HepG2 (cell line): Measurements from ENCODE around the gene UST. TPM values are rescaled to one million over a fixed set of nuclear protein-coding genes. Genes with fewer than 3 reads are reported as not detected.

Source experiments
- ATF7 ChIP-seq, 2 experiments: fragments of 450-650 bp in 1 of 2; sonication (generic) in 1 of 2; formaldehyde crosslinking in 1 of 2; IDR thresholded peaks; 2 replicates each; pipeline versions ENCODE4 v1.4.0 to v1.6.1; 2016 to 2020; ENCODE audit warnings: antibody characterized with exemption in 1 of 2, mild to moderate bottlenecking in 1 of 2, missing genetic modification reagents in 1 of 2
- NRL ChIP-seq: sonication (generic); formaldehyde crosslinking; IDR thresholded peaks from 2 replicates; pipeline ENCODE4 v1.5.0; 2020; ENCODE audit warnings: missing genetic modification reagents, mild to moderate bottlenecking, moderate library complexity, borderline replicate concordance
- ZBTB38 ChIP-seq: sonication (generic); formaldehyde crosslinking; IDR thresholded peaks from 2 replicates; pipeline ENCODE4 v1.5.1; 2020; ENCODE audit warnings: mild to moderate bottlenecking, missing genetic modification reagents
- ZFY ChIP-seq: sonication (generic); formaldehyde crosslinking; IDR thresholded peaks from 2 replicates; pipeline ENCODE4 v1.4.0; 2020; ENCODE audit warnings: missing genetic modification reagents
- ZFYVE20 ChIP-seq: sonication (generic); formaldehyde crosslinking; IDR thresholded peaks from 2 replicates; pipeline ENCODE4 v1.8.0; 2023; ENCODE audit warnings: low read depth, mild to moderate bottlenecking, moderate library complexity, missing genetic modification reagents, borderline replicate concordance
- ZKSCAN1 ChIP-seq: fragments of 150-350 bp; IDR thresholded peaks from 2 replicates; pipeline ENCODE4 v1.6.1; 2014; ENCODE audit warnings: low read length
- ZNF225 ChIP-seq: sonication (generic); formaldehyde crosslinking; IDR thresholded peaks from 2 replicates; pipeline ENCODE4 v1.4.0; 2020; ENCODE audit warnings: mild to moderate bottlenecking, missing genetic modification reagents
- ZNF292 ChIP-seq: sonication (generic); formaldehyde crosslinking; IDR thresholded peaks from 2 replicates; pipeline ENCODE4 v1.8.1; 2022; ENCODE audit warnings: mild to moderate bottlenecking, low read depth, missing genetic modification reagents, borderline replicate concordance
- ZNF782 ChIP-seq: sonication (generic); formaldehyde crosslinking; IDR thresholded peaks from 2 replicates; pipeline ENCODE4 v1.4.0; 2020; ENCODE audit warnings: missing genetic modification reagents, mild to moderate bottlenecking, borderline replicate concordance
- ZSCAN25 ChIP-seq: sonication (generic); formaldehyde crosslinking; IDR thresholded peaks from 2 replicates; pipeline ENCODE4 v1.8.0; 2022; ENCODE audit warnings: mild to moderate bottlenecking, missing genetic modification reagents
- polyA plus RNA-seq, 8 experiments: library from polyadenylated mRNA; depleted of rRNA in 3 of 8; stranded (reverse) in 7 of 8; unstranded in 1 of 8; fragments of >200 nt; fragmentation: Illumina TruSeq in 4 of 8; extraction: Trizol in 4 of 8; gene quantifications; 2 replicates each; pipeline versions ENCODE4 v1.2.1 to v1.2.3, GENCODE V29; 2011 to 2016; ENCODE audit warnings: low read depth in 4 of 8, missing spikeins in 1 of 8, mixed read lengths in 1 of 8; ENCODE audit not compliant: insufficient read depth in 1 of 8
- total RNA-seq, 5 experiments: library from RNA; depleted of rRNA; stranded (reverse); fragments of >200 nt; fragmentation: Illumina TruSeq; extraction: Trizol; gene quantifications; 2 replicates each; pipeline ENCODE4 v1.2.3, GENCODE V29; 2016; ENCODE audit warnings: low read depth in 1 of 5
- TF ChIP-seq, protein P1 (sequence below): sonication (generic); formaldehyde crosslinking; IDR thresholded peaks from 2 replicates; pipeline ENCODE4 v1.5.0; 2020; ENCODE audit warnings: missing genetic modification reagents, mild to moderate bottlenecking, borderline replicate concordance
- TF ChIP-seq, protein P2 (sequence below): sonication (generic); formaldehyde crosslinking; IDR thresholded peaks from 2 replicates; pipeline ENCODE4; 2020; ENCODE audit warnings: missing genetic modification reagents, mild to moderate bottlenecking, borderline replicate concordance
- TF ChIP-seq, protein P3 (sequence below): sonication (generic); formaldehyde crosslinking; IDR thresholded peaks from 2 replicates; pipeline ENCODE4 v1.4.0; 2020; ENCODE audit warnings: mild to moderate bottlenecking, missing genetic modification reagents
- TF ChIP-seq, protein P4 (sequence below): sonication (generic); formaldehyde crosslinking; IDR thresholded peaks from 2 replicates; pipeline ENCODE4 v1.5.1; 2020; ENCODE audit warnings: mild to moderate bottlenecking, missing genetic modification reagents, borderline replicate concordance
- TF ChIP-seq, protein P5 (sequence below): sonication (generic); formaldehyde crosslinking; IDR thresholded peaks from 2 replicates; pipeline ENCODE4 v1.5.1; 2020; ENCODE audit warnings: mild to moderate bottlenecking, missing genetic modification reagents, moderate library complexity

UST gene
- total and polyA plus RNA-seq, 2 of the 13 experiments (the other 11 are each of a cell fraction or from before 2014, with no cell fraction given) = 0.27 TPM; not detected in 1

DNA sequence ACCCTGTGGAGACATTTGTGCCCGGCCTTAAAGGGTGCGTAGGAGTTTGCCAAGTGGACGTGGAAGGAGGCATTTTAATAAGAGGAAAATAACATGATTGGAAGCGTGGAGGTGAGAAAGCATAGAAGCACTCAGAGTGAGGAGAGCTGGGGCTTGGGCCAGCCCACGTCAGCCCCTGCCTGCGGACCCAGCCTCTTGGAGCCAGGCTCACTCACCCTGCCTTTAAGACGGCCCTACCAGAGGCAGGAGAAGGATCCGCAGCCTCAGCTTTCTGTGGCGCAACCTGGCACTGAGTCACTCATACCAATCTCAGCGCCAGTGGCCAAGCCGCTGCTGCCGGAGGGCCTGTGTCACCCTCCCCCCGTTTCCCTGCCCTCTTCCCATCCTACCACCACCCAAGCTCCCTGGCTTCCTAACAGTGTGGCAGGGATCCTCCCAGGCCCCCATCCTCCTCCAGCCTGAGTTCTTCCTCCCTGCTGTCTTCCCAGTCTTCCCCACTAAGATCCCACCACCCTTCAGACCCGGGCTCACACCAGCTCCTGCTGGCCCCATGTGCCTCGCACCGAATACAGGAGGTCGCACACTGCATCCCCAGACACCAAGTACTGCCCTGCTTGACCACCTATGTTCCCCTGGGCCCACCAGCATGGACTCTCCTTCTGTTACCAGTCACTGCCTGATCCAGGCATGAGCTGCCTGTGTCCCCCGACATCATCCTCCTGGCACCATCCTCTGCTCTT is 285.2 kb downstream of the UST start (continued):
- TF ChIP-seq, protein P1, sequence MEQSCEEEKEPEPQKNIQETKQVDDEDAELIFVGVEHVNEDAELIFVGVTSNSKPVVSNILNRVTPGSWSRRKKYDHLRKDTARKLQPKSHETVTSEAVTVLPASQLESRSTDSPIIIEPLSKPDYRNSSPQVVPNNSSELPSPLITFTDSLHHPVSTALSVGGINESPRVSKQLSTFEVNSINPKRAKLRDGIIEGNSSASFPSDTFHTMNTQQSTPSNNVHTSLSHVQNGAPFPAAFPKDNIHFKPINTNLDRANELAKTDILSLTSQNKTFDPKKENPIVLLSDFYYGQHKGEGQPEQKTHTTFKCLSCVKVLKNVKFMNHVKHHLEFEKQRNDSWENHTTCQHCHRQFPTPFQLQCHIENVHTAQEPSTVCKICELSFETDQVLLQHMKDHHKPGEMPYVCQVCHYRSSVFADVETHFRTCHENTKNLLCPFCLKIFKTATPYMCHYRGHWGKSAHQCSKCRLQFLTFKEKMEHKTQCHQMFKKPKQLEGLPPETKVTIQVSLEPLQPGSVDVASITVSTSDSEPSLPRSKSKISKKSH (CRISPR knock-in tag) = peak; percentile 77; the same call in 1 of the 2 replicates
- TF ChIP-seq ATF7 (IDR thresholded peaks at IDR 0.05) = no peak
- TF ChIP-seq ATF7 (CRISPR knock-in tag; IDR thresholded peaks at IDR 0.05) = peak; percentile 78; the same call in 1 of the 2 replicates
- no peak for TF ChIP-seq ZKSCAN1
- peak; percentile 72 for TF ChIP-seq ZNF292
- TF ChIP-seq, protein P2, sequence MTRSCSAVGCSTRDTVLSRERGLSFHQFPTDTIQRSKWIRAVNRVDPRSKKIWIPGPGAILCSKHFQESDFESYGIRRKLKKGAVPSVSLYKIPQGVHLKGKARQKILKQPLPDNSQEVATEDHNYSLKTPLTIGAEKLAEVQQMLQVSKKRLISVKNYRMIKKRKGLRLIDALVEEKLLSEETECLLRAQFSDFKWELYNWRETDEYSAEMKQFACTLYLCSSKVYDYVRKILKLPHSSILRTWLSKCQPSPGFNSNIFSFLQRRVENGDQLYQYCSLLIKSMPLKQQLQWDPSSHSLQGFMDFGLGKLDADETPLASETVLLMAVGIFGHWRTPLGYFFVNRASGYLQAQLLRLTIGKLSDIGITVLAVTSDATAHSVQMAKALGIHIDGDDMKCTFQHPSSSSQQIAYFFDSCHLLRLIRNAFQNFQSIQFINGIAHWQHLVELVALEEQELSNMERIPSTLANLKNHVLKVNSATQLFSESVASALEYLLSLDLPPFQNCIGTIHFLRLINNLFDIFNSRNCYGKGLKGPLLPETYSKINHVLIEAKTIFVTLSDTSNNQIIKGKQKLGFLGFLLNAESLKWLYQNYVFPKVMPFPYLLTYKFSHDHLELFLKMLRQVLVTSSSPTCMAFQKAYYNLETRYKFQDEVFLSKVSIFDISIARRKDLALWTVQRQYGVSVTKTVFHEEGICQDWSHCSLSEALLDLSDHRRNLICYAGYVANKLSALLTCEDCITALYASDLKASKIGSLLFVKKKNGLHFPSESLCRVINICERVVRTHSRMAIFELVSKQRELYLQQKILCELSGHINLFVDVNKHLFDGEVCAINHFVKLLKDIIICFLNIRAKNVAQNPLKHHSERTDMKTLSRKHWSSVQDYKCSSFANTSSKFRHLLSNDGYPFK (CRISPR knock-in tag) = peak; percentile 56; the same call in 1 of the 2 replicates
- TF ChIP-seq ZNF782 (CRISPR knock-in tag) = peak; percentile 51; the same call in 1 of the 2 replicates
- TF ChIP-seq ZSCAN25 = no peak
- TF ChIP-seq ZNF225 (CRISPR knock-in tag) = no peak; the same call in 1 of the 2 replicates
- TF ChIP-seq ZFY = 0 out of 2 replicates have a peak, but pooled peaks have one; percentile 4
- TF ChIP-seq ZBTB38 (CRISPR knock-in tag) = peak; percentile 74; the same call in 1 of the 2 replicates
- 0 out of 2 replicates have a peak, but pooled peaks have one; percentile 70 for TF ChIP-seq NRL (CRISPR knock-in tag)
- TF ChIP-seq, protein P3, sequence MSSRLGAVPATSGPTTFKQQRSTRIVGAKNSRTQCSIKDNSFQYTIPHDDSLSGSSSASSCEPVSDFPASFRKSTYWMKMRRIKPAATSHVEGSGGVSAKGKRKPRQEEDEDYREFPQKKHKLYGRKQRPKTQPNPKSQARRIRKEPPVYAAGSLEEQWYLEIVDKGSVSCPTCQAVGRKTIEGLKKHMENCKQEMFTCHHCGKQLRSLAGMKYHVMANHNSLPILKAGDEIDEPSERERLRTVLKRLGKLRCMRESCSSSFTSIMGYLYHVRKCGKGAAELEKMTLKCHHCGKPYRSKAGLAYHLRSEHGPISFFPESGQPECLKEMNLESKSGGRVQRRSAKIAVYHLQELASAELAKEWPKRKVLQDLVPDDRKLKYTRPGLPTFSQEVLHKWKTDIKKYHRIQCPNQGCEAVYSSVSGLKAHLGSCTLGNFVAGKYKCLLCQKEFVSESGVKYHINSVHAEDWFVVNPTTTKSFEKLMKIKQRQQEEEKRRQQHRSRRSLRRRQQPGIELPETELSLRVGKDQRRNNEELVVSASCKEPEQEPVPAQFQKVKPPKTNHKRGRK = 0 out of 2 replicates have a peak, but pooled peaks have one; percentile 25
- TF ChIP-seq, protein P4, sequence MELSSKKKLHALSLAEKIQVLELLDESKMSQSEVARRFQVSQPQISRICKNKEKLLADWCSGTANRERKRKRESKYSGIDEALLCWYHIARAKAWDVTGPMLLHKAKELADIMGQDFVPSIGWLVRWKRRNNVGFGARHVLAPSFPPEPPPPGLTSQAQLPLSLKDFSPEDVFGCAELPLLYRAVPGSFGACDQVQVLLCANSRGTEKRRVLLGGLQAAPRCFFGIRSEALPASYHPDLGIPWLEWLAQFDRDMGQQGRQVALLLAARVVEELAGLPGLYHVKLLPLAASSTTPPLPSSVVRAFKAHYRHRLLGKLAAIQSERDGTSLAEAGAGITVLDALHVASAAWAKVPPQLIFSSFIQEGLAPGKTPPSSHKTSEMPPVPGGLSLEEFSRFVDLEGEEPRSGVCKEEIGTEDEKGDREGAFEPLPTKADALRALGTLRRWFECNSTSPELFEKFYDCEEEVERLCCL (CRISPR knock-in tag) = no peak
- TF ChIP-seq ZFYVE20 (CRISPR knock-in tag) = 0 out of 2 replicates have a peak, but pooled peaks have one; percentile 29
- TF ChIP-seq, protein P5, sequence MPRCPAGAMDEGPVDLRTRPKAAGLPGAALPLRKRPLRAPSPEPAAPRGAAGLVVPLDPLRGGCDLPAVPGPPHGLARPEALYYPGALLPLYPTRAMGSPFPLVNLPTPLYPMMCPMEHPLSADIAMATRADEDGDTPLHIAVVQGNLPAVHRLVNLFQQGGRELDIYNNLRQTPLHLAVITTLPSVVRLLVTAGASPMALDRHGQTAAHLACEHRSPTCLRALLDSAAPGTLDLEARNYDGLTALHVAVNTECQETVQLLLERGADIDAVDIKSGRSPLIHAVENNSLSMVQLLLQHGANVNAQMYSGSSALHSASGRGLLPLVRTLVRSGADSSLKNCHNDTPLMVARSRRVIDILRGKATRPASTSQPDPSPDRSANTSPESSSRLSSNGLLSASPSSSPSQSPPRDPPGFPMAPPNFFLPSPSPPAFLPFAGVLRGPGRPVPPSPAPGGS (CRISPR knock-in tag) = 0 out of 2 replicates have a peak, but pooled peaks have one; percentile 33
